H1 (cell line): Measurements from ENCODE around the gene PGAP2. TPM values are rescaled to one million over a fixed set of nuclear protein-coding genes. Genes with fewer than 3 reads are reported as not detected.

Source experiments
- CTCF ChIA-PET: fragments of 300-600 bp; sonication (Branson Sonifier 250); formaldehyde crosslinking; loops from one replicate; lab custom pipeline; 2021; ENCODE audit not compliant: partially characterized antibody; lab: Charles Lee
- POLR2A ChIA-PET: fragments of 300-600 bp; sonication (Branson Sonifier 250); formaldehyde crosslinking; loops from one replicate; lab custom pipeline; 2021; ENCODE audit warnings: inconsistent platforms; ENCODE audit not compliant: partially characterized antibody; lab: Charles Lee
- DNase-seq, 2 experiments: peaks; one replicate each; pipeline versions ENCODE4 v3.0.0 to v3.0.0-alpha.2; 2010 to 2022; ENCODE audit warnings: low spot score in 2 of 2, low read depth in 1 of 2, mixed read lengths in 1 of 2
- FAIRE-seq: peaks from 2 replicates; lab custom pipeline; 2011; peaks lifted over from hg19 to GRCh38; lab: Jason Lieb, UNC
- H2AFZ ChIP-seq: 2 replicates; pipeline ENCODE4 v1.8.1; 2012; ENCODE audit warnings: low read length, inconsistent platforms
- H2AK5ac ChIP-seq: 2 replicates; pipeline ENCODE4 v1.6.1; 2013; ENCODE audit warnings: low read depth, low read length
- H2BK120ac ChIP-seq: replicated peaks from 2 replicates; pipeline ENCODE3; 2013; ENCODE audit warnings: low read depth, low read length, inconsistent platforms
- H2BK12ac ChIP-seq: 2 replicates; pipeline ENCODE4 v1.6.1; 2013; ENCODE audit warnings: low read depth, low read length
- H2BK15ac ChIP-seq: 2 replicates; pipeline ENCODE4 v1.6.1; 2013; ENCODE audit warnings: low read length
- H2BK20ac ChIP-seq: 2 replicates; pipeline ENCODE4 v1.6.1; 2013; ENCODE audit warnings: low read length
- H2BK5ac ChIP-seq: 2 replicates; pipeline ENCODE4 v1.6.1; 2013; ENCODE audit warnings: low read depth, low read length
- H3K14ac ChIP-seq: 2 replicates; pipeline ENCODE4 v1.6.1; 2013; ENCODE audit warnings: inconsistent platforms; ENCODE audit not compliant: insufficient read length
- H3K18ac ChIP-seq: 2 replicates; pipeline ENCODE4 v1.6.1; 2013; ENCODE audit warnings: low read length; ENCODE audit errors: extremely low read depth
- H3K23ac ChIP-seq: 2 replicates; pipeline ENCODE4 v1.6.1; 2013; ENCODE audit warnings: inconsistent platforms; ENCODE audit not compliant: insufficient read length
- H3K23me2 ChIP-seq: 2 replicates; pipeline ENCODE4 v1.6.1; 2013; ENCODE audit warnings: low read depth, low read length
- H3K27ac ChIP-seq: 2 replicates; pipeline ENCODE4 v1.6.1; 2011; ENCODE audit warnings: low read depth, low read length, inconsistent platforms
- H3K27me3 ChIP-seq, 4 experiments: replicated peaks in 1 of 4; 1 replicate in 1 of 4; 2 replicates in 3 of 4; pipeline versions ENCODE4 v1.6.1 to v1.8.1; 2011 to 2013; ENCODE audit warnings: low read length in 3 of 4, mild to moderate bottlenecking in 3 of 4, inconsistent platforms in 2 of 4, mixed read lengths in 2 of 4, moderate library complexity in 1 of 4; ENCODE audit not compliant: control insufficient read depth in 3 of 4, insufficient read depth in 3 of 4; ENCODE audit errors: extremely low read depth in 1 of 4
- H3K36me3 ChIP-seq, 4 experiments: 2 replicates each; pipeline versions ENCODE4 v1.6.1 to v1.8.1; 2011 to 2013; ENCODE audit warnings: mild to moderate bottlenecking in 4 of 4, low read length in 3 of 4, moderate library complexity in 2 of 4, control low read depth in 1 of 4, inconsistent platforms in 1 of 4; ENCODE audit not compliant: insufficient read depth in 4 of 4, control insufficient read depth in 2 of 4
- H3K4ac ChIP-seq: replicated peaks from 2 replicates; pipeline ENCODE3; 2013; ENCODE audit warnings: low read length, low read depth, mixed read lengths, inconsistent platforms; ENCODE audit not compliant: insufficient read length
- H3K4me1 ChIP-seq, 4 experiments: replicated peaks in 1 of 4; 1 replicate in 1 of 4; 2 replicates in 3 of 4; pipeline versions ENCODE4 v1.6.1 to v1.8.1; 2011 to 2013; ENCODE audit warnings: low read length in 3 of 4, inconsistent platforms in 2 of 4, mixed read lengths in 1 of 4; ENCODE audit not compliant: insufficient read depth in 4 of 4, control insufficient read depth in 3 of 4
- H3K4me2 ChIP-seq, 2 experiments: 2 replicates each; pipeline versions ENCODE4 v1.6.1 to v1.8.1; 2011 to 2013; ENCODE audit warnings: low read depth in 2 of 2, low read length in 2 of 2, control low read depth in 1 of 2, inconsistent platforms in 1 of 2, mild to moderate bottlenecking in 1 of 2; ENCODE audit not compliant: insufficient read depth in 1 of 2
- H3K4me3 ChIP-seq, 4 experiments: fragments of 200-600, 300-600 bp in 1 of 4; sonication (generic), shearing (Covaris generic), sonication (Bioruptor Twin) in 1 of 4; 2 replicates each; pipeline versions ENCODE4 v1.5.1 to v1.8.1; 2011 to 2016; ENCODE audit warnings: low read length in 4 of 4, low read depth in 3 of 4, control low read depth in 2 of 4, inconsistent platforms in 2 of 4, mild to moderate bottlenecking in 2 of 4, mixed read lengths in 1 of 4, moderate library complexity in 1 of 4; ENCODE audit not compliant: insufficient read depth in 2 of 4; ENCODE audit errors: extremely low read depth in 1 of 4
- H3K56ac ChIP-seq: replicated peaks from 2 replicates; pipeline ENCODE3; 2013; ENCODE audit warnings: low read depth, mild to moderate bottlenecking, mixed read lengths, low read length, inconsistent platforms; ENCODE audit not compliant: insufficient read length
- H3K79me1 ChIP-seq: 2 replicates; pipeline ENCODE4 v1.6.1; 2013; ENCODE audit warnings: low read depth, low read length, control low read depth
- H3K79me2 ChIP-seq, 2 experiments: 2 replicates each; pipeline versions ENCODE4 v1.6.1 to v1.8.1; 2012 to 2013; ENCODE audit warnings: low read length in 2 of 2, mild to moderate bottlenecking in 2 of 2, inconsistent platforms in 1 of 2; ENCODE audit not compliant: insufficient read depth in 2 of 2, control insufficient read depth in 1 of 2
- H3K9ac ChIP-seq, 4 experiments: replicated peaks in 1 of 4; 1 replicate in 1 of 4; 2 replicates in 3 of 4; pipeline versions ENCODE4 v1.6.1 to v1.8.1; 2011 to 2013; ENCODE audit warnings: low read depth in 3 of 4, low read length in 3 of 4, control low read depth in 2 of 4, mild to moderate bottlenecking in 2 of 4, moderate library complexity in 2 of 4, inconsistent platforms in 1 of 4; ENCODE audit errors: extremely low read depth in 1 of 4
- H3K9me3 ChIP-seq, 2 experiments: 2 replicates each; pipeline versions ENCODE4 v1.6.1 to v1.8.1; 2012 to 2013; ENCODE audit warnings: mild to moderate bottlenecking in 2 of 2, moderate library complexity in 2 of 2, control low read depth in 1 of 2, inconsistent platforms in 1 of 2, low read depth in 1 of 2, low read length in 1 of 2, mixed read lengths in 1 of 2; ENCODE audit not compliant: insufficient read depth in 2 of 2
- H4K20me1 ChIP-seq, 2 experiments: replicated peaks in 1 of 2; 2 replicates each; pipeline versions ENCODE3 to v1.8.1; 2011 to 2013; ENCODE audit warnings: inconsistent platforms in 2 of 2, low read length in 2 of 2, mild to moderate bottlenecking in 1 of 2; ENCODE audit not compliant: insufficient read depth in 2 of 2, control insufficient read depth in 1 of 2
- H4K5ac ChIP-seq: 2 replicates; pipeline ENCODE4 v1.6.1; 2013; ENCODE audit warnings: low read length, low read depth, mixed read lengths, inconsistent platforms; ENCODE audit not compliant: insufficient read length
- H4K8ac ChIP-seq: 2 replicates; pipeline ENCODE4 v1.8.0; 2013; ENCODE audit warnings: mild to moderate bottlenecking, moderate library complexity, low read length, inconsistent platforms; ENCODE audit not compliant: insufficient read depth; ENCODE audit errors: extremely low read depth
- H4K91ac ChIP-seq: replicated peaks from 2 replicates; pipeline ENCODE3; 2013; ENCODE audit warnings: low read length, mixed read lengths, inconsistent platforms; ENCODE audit not compliant: insufficient read length
- BACH1 ChIP-seq: IDR thresholded peaks from 2 replicates; pipeline ENCODE4 v1.6.1; 2012; ENCODE audit warnings: low read length, improper control_type of control experiment
- CHD2 ChIP-seq: IDR thresholded peaks from 2 replicates; pipeline ENCODE4 v1.6.1; 2012; ENCODE audit warnings: low read length, improper control_type of control experiment
- EP300 ChIP-seq, 2 experiments: IDR thresholded peaks; 1 replicate in 1 of 2; 2 replicates in 1 of 2; pipeline ENCODE4 v1.6.1; 2011 to 2012; ENCODE audit warnings: low read depth in 2 of 2, low read length in 2 of 2, mild to moderate bottlenecking in 2 of 2, borderline replicate concordance in 1 of 2, inconsistent platforms in 1 of 2, moderate library complexity in 1 of 2
- GABPA ChIP-seq: IDR thresholded peaks from 2 replicates; pipeline ENCODE4 v1.6.1; 2011; ENCODE audit warnings: mild to moderate bottlenecking, low read length, moderate library complexity, borderline replicate concordance; ENCODE audit not compliant: insufficient read depth
- NANOG ChIP-seq: IDR thresholded peaks from 2 replicates; pipeline ENCODE4 v1.6.1; 2011; ENCODE audit warnings: low read length, low read depth, mild to moderate bottlenecking, inconsistent platforms; ENCODE audit not compliant: insufficient read depth, poor library complexity, severe bottlenecking
- POLR2A ChIP-seq, 2 experiments: IDR thresholded peaks; 1 replicate in 1 of 2; 2 replicates in 1 of 2; pipeline ENCODE4 v1.6.1; 2011; ENCODE audit warnings: low read depth in 2 of 2, low read length in 2 of 2, mild to moderate bottlenecking in 2 of 2; ENCODE audit errors: control extremely low read depth in 1 of 2
- POU5F1 ChIP-seq: IDR thresholded peaks from 2 replicates; pipeline ENCODE4 v1.6.1; 2011; ENCODE audit warnings: low read depth, mild to moderate bottlenecking, low read length, moderate library complexity
- RAD21 ChIP-seq, 2 experiments: IDR thresholded peaks in 1 of 2; conservative IDR thresholded peaks in 1 of 2; 2 replicates each; pipeline ENCODE4 v1.6.1; 2011; ENCODE audit warnings: low read depth in 2 of 2, low read length in 2 of 2, improper control_type of control experiment in 1 of 2, inconsistent platforms in 1 of 2, mild to moderate bottlenecking in 1 of 2, moderate library complexity in 1 of 2
- RBBP5 ChIP-seq: IDR thresholded peaks from 2 replicates; pipeline ENCODE4 v1.7.1; 2012; ENCODE audit warnings: low read depth, mild to moderate bottlenecking, inconsistent platforms, low read length, moderate library complexity, borderline replicate concordance
- RNF2 ChIP-seq: fragments of 200-900, 300-1000 bp; sonication (generic); IDR thresholded peaks from 2 replicates; pipeline ENCODE4 v1.7.1; 2016; ENCODE audit warnings: borderline replicate concordance, low read depth, mild to moderate bottlenecking, antibody characterized with exemption, low read length; ENCODE audit not compliant: poor library complexity, severe bottlenecking; ENCODE audit errors: missing control alignments
- RXRA ChIP-seq: IDR thresholded peaks from 2 replicates; pipeline ENCODE4 v1.6.1; 2011; ENCODE audit warnings: low read depth, mild to moderate bottlenecking, low read length, moderate library complexity; ENCODE audit not compliant: insufficient read depth
- TAF1 ChIP-seq: IDR thresholded peaks from 2 replicates; pipeline ENCODE4 v1.6.1; 2011; ENCODE audit warnings: mild to moderate bottlenecking, low read depth, low read length
- WGBS, 2 experiments: shearing (Covaris generic) in 1 of 2; methylation state at CpG; one replicate each; pipeline versions ENCODE4 v1.1.6 to v1.1.7; 2013 to 2015; ENCODE audit warnings: low lambda C conversion rate in 2 of 2, mixed read lengths in 2 of 2, inconsistent platforms in 1 of 2, low coverage in 1 of 2, missing lambda C conversion rate in 1 of 2; ENCODE audit not compliant: insufficient replicate concordance in 2 of 2, insufficient coverage in 1 of 2, insufficient read length in 1 of 2; ENCODE audit errors: extremely low coverage in 1 of 2, missing lambda C conversion rate in 1 of 2; 5-methylcytosine and 5-hydroxymethylcytosine counted together
- polyA plus RNA-seq, 7 experiments: library from polyadenylated mRNA; depleted of rRNA in 3 of 7; stranded (reverse) in 5 of 7; unstranded in 2 of 7; fragments of >200 nt in 5 of 7; fragments of 200-250 nt in 2 of 7; gene quantifications; 1 replicate in 5 of 7; 2 replicates in 1 of 7; 4 replicates in 1 of 7; pipeline versions ENCODE4 v1.2.1 to v1.2.3, GENCODE V29; 2011 to 2013; ENCODE audit warnings: missing spikeins in 2 of 7, mixed read lengths in 2 of 7
- total RNA-seq: library from RNA; stranded (reverse); fragmentation: NEBNext Ultra II Directional; extraction: Animal tissue kit (Norgen Biotek cat#: 25700); gene quantifications from 2 replicates; pipeline ENCODE4 v1.2.1, GENCODE V29; 2021

PGAP2 gene
- total and polyA plus RNA-seq, 2 of the 8 experiments (the other 6 are each of a cell fraction or from before 2014, with no cell fraction given) = 56.5 to 106 TPM

- FAIRE-seq (no peak), DNase-seq (no peak)
- no peak overlapping the region for H3K9ac ChIP-seq
- H4K8ac ChIP-seq = no peak overlapping the region
- H4K91ac ChIP-seq = no peak overlapping the region
- no peak overlapping the region for H3K27ac ChIP-seq
- H2BK12ac ChIP-seq = no peak overlapping the region
- 89% methylated on average over 4 of the region's 5 CpGs; no CpG with 5 or more reads in 1 of the 2 experiments for WGBS, 2 experiments
- peaks cover 22% of the 10 kb centered on the region for H3K79me1 ChIP-seq
- H3K56ac ChIP-seq = no peak overlapping the region
- H4K5ac ChIP-seq = no peak overlapping the region
- peaks cover 10% of the 10 kb centered on the region for H3K23me2 ChIP-seq
- H3K79me2 ChIP-seq = peaks cover 12 to 60% of the 10 kb centered on the region in 2 experiments
- H4K20me1 ChIP-seq = peaks cover 14 to 31% of the 10 kb centered on the region in 2 experiments
- H3K9me3 ChIP-seq = no peaks in the 10 kb centered on the region
- H2AFZ ChIP-seq = no peak overlapping the region
- ChIA-PET CTCF (interaction anchor here (7.4 to 20.2 kb wide), 3 partner anchors 11 to 232 kb away, joined by 61 to 422 read pairs (median 214); partner anchors contain the start of gene STIM1), POLR2A (interaction anchor here (1.2 to 5.7 kb wide), 3 partner anchors 11 to 21 kb away, joined by 3 to 29 read pairs (median 4); partner anchors contain the start of gene STIM1)
- no peak overlapping the region for H2BK5ac ChIP-seq
- no peak overlapping the region for H3K23ac ChIP-seq
- peaks cover 11 to 29% (median 16%) of the 10 kb centered on the region in 4 experiments for H3K4me1 ChIP-seq
- no peak overlapping the region for H3K14ac ChIP-seq
- no peak overlapping the region for H2BK15ac ChIP-seq
- no peak overlapping the region for H3K4ac ChIP-seq
- no peak overlapping the region for H2AK5ac ChIP-seq
- no peak overlapping the region for H2BK20ac ChIP-seq
- no peak overlapping the region for H2BK120ac ChIP-seq
- peaks cover 0 to 7% (median 2%) of the 10 kb centered on the region in 4 experiments; a peak in 2 of 8 replicates for H3K36me3 ChIP-seq
- H3K4me3 ChIP-seq = no peak overlapping the region
- no peak overlapping the region for H3K18ac ChIP-seq
- H3K4me2 ChIP-seq = no peak overlapping the region
- no peaks in the 10 kb centered on the region for H3K27me3 ChIP-seq
- TF ChIP-seq BACH1 (no peak), RAD21 (IDR thresholded peaks at IDR 0.05 in 1 of 2, conservative IDR thresholded peaks at IDR 0.05 in 1 of 2; ENCODE audit: low read depth in 2 of 2, low read length in 2 of 2) (no peak), CHD2 (no peak), POLR2A (IDR thresholded peaks at IDR 0.05; ENCODE audit: control extremely low read depth in 1 of 2, low read depth in 2 of 2, low read length in 2 of 2) (no peak), NANOG (no peak), TAF1 (no peak), GABPA (no peak), RBBP5 (no peak), RXRA (no peak), POU5F1 (no peak), RNF2 (no peak), EP300 (IDR thresholded peaks at IDR 0.05; ENCODE audit: borderline replicate concordance in 1 of 2, low read depth in 2 of 2, low read length in 2 of 2) (no peak)
Measured at GRCh38 chr11:3836903-3837302, 28.5 kb downstream of the PGAP2 start.
